Measurements from ENCODE around the gene FITM2. TPM values are rescaled to one million over a fixed set of nuclear protein-coding genes. Genes with fewer than 3 reads are reported as not detected.
"Not testable (repeated sequence)": the region's sequence is repeated elsewhere in the genome, so short reads cannot be mapped to it uniquely, and the experiment has no call there.

Gene FITM2, protein sequence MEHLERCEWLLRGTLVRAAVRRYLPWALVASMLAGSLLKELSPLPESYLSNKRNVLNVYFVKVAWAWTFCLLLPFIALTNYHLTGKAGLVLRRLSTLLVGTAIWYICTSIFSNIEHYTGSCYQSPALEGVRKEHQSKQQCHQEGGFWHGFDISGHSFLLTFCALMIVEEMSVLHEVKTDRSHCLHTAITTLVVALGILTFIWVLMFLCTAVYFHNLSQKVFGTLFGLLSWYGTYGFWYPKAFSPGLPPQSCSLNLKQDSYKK
- polyA plus RNA-seq (ENCODE audit: insufficient read length in 10 of 10) = 1 to 10 TPM; 6.2 to 8.8 (median 7.5) TPM
- long read RNA-seq, donor 1 = 0 reads
- long read RNA-seq, donor 2, full-length matches to known transcripts = 1 of 1 reads
- long read RNA-seq, donor 2, partial matches to known transcripts = 0 of 1 reads
- long read RNA-seq, donor 2, other reads (novel, unspliced or antisense) = 0 of 1 reads
- long read RNA-seq, donor 3 = 0 reads
- long read RNA-seq, donor 4, full-length matches to known transcripts = 2 of 2 reads
- long read RNA-seq, donor 4, partial matches to known transcripts = 0 of 2 reads
- long read RNA-seq, donor 4, other reads (novel, unspliced or antisense) = 0 of 2 reads
- long read RNA-seq, donor 5, full-length matches to known transcripts = 2 of 2 reads
- long read RNA-seq, donor 5, partial matches to known transcripts = 0 of 2 reads
- long read RNA-seq, donor 5, other reads (novel, unspliced or antisense) = 0 of 2 reads
- long read RNA-seq, donor 6, full-length matches to known transcripts = 3 of 3 reads
- long read RNA-seq, donor 6, partial matches to known transcripts = 0 of 3 reads
- long read RNA-seq, donor 6, other reads (novel, unspliced or antisense) = 0 of 3 reads
- long read RNA-seq, donor 7 = 0 reads
- long read RNA-seq, donor 8, full-length matches to known transcripts = 1 of 1 reads
- long read RNA-seq, donor 8, partial matches to known transcripts = 0 of 1 reads
- long read RNA-seq, donor 8, other reads (novel, unspliced or antisense) = 0 of 1 reads
- long read RNA-seq, donor 9, full-length matches to known transcripts = 1 of 1 reads
- long read RNA-seq, donor 9, partial matches to known transcripts = 0 of 1 reads
- long read RNA-seq, donor 9, other reads (novel, unspliced or antisense) = 0 of 1 reads

DNA sequence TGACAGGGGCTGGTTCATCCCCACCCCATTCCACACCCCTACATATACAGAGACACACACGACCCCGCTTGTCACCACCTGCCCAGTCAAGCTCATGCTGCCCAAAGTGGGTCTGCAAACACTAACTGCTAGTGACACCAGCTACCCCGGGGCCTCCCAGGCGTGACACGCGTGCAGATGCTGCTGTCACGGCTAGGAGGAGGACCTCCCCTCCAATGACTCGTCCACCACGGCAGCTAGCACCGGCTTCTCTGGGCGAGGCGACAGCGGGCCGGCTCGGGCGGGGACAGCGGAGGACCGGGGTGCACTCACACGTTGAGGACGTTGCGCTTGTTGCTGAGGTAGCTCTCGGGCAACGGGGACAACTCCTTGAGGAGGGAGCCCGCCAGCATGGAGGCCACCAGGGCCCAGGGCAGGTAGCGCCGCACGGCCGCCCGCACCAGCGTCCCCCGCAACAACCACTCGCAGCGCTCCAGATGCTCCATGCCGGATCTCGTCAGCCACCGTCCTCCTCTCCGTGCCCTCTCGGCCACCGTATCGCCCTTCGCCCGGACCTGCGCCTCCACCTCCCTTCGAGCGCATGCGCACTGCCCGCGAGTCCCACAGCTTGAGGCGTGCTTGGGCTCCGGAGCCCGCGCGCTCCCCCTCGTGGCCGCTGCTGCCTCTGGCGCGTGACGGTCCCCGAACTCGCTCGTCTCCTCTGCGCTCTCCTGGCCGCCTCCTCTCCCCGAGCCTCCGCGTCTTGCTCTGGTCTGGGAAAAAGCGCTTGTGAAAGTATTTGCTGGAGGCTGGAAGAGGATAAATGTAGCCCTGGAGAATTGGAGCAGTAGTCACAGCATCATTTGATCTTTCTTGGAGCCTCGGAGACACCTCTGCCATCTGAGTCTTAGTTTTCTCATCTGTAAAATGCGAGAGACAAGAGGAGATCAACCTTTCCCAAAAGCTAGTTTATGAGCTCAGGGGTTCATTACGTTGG is at the start of gene FITM2:
Gene FITM2 (minus strand): TSS at position 539 of the 976 bp plus-strand sequence. CDS start 54 bp downstream, at position 485.
- DNase-seq = peak; percentile 97 to 99 (median 99)

DNA sequence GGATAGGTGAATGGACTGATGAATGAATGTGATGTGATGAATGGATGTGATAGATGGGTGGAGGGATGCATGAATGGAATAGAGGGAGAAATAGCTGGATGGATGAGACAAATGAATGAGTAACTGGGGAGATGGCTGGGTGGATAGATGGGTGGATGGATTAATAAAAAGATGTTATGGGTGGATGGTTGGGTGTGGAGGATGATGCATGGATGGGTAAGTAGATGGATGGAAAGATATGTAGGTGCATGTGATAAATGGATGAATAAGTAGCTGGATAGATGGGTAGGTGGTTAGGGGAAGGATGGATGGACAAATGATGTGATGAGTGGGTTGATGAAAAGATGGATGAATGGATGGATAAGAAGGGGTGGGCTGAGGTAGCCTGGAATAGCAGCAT is 49.2 kb upstream of the FITM2 start:
- no peak for DNase-seq

DNA sequence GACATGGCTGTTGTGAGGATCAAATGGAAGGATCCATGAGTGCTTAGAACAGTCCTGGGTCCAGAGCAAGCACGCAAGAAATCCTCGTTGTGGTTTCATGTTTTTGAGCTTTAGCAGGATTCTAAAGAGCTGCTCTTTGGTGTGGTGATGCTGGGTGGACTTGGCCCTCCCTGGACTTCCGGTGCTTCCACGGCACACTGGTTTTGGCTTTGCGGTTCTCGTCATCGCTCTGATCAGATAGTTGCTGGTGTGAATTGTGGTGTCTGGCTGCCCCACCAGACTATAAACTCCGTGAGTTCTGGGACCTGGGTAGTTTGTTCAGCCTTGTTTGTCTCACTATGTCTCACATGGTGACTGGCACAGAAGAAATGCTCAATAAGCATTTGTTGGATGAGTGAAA is 47.8 kb upstream of the FITM2 start:
- DNase-seq = no peak

DNA sequence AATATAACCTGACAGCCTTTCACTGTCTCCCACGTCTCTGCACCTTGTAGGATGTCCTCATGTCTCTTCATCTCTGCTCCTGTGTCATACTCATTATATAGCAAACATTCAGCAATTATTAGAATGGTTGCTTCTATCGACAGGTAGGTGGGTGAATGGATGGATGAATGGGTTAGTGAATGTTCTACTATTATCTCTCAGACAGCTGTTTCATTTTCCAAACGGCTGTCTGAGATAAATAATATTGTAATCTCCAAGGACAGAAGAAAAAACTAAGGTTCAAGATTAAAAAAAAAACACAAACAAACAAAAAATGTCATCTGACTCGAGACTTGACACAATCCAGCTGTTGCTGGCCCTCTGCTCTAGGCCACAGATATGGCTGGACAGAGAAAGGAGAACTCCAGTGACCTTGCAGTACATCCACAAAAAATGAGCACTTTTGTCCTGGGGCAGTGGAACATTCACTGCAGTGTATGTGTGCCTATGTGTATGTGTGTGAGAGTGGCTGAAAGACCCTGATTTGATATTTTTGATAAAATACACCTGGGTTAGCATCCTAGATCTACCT is 46.6 kb upstream of the FITM2 start:
- no peak for DNase-seq

DNA sequence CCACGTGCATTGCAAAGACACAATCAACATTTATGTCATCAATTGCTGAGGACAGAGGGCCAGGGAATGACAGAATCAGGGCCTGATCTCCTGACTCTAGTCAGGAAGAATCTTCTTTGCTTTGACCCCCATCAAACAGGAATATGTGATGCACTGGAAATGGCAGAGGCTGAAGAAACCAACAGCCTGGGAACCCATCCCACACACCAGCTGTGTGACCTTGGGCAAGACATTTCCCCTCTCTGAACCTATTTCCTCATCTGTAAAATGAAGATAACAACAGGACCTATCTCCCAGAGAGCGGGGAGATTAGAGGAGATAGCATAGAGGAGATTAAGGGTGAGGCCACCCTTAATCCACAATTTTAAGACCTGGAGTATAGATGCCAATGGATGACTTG is 46.0 kb upstream of the FITM2 start:
- DNase-seq = no peak

DNA sequence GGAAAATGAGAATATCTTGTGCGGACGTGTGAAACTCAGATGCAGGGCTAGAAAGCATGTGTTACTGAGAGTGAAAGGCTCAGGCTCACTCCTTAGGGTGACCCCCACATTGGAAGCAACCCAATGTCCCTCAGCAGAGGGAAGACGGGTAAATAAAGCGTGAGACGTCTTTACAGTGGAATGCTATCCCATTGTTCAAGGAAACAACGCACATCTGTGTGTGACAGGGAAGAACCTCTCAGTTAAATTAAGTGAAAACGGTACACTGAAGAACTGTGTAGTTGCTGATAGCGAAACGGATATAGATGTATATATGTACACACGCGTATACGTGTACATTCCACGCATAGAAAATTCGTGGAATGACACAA is 45.3 kb upstream of the FITM2 start:
- DNase-seq = no peak

DNA sequence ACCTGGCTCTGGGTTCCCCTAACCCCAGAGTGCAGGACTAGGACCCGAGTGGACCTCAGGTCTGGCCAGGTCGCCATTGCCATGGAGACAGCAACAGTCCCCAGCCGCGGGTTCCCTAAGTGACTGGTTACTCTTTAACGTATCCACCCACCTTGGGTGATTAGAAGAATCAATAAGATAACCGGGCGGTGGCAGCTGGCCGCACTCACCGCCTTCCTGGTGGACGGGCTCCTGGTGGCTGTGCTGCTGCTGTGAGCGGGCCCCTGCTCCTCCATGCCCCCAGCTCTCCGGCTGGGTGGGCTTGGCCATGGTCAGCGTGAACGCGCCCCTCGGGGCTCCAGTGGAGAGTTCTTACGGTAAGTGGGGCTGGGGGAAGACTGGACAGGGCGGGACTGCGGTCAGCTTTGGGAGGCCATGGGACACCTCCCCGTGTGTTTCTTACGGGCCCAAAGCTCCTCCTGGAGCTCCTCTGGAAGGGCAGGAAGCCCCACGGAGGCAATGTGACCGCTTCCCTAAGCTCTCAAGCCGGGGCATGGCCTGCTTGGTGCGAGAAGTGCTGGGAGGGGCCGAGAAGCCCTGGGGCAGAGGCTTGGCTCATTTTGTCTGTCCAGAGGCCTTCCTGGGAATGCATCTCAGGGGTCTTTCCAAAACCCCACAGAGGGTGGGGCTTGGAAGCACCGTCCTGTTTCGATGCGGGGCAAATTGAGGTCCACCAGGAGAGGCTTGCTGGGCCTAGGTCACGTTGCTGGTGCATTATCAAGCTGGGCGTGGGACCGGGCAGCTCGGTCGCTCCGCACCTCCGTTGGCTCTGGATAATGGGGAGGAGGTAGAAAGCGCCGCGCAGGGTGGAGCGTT is 44.7 kb upstream of the FITM2 start, which contains the start of gene HNF4A:
Gene HNF4A (plus strand): TSS at position 202 of the 855 bp plus-strand sequence. CDS start 106 bp downstream, at position 308.
- DNase-seq = no peak

DNA sequence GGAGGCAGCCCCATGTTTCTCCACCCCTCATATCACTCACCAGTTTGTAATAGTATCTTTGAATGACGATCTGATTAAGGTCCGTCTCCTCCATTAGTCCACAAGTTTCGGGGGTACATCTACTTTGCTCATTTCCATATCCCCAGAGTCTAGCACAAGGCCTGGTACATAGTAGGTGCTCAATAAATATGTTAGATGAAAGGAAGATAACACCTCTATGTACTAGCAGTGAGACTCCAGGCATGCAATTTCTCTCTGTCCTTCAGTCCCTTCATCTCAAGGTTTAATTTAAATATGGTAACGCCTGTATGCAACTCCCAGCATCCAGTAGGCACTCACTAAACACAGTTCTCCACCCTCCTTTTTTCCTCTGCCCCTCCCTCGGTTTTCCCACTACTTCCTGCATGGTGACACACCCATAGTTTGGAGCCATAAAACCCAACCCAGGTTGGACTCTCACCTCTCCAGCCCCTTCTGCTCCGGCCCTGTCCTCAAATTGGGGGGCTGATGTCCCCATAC is 44.0 kb upstream of the FITM2 start:
- DNase-seq = no peak

DNA sequence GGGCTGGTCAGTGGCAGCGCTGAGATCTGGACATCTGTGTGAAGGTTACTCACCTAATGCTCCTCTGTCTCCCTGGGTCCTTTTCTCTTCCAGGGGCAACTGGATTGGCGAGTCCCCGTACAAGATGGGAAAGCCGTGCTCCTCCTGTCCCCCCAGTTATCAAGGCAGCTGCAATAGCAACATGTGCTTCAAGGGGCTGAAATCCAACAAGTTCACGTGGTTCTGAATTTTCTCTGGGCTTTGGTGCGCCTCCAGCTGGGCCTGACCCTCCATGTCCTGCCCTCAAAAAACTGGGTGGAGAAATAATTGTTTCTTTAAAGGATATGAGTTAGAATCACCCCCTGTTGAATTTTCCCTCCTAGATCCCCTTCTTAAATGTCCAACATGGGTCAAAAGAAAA is 39.6 kb upstream of the FITM2 start:
- no peak for DNase-seq

DNA sequence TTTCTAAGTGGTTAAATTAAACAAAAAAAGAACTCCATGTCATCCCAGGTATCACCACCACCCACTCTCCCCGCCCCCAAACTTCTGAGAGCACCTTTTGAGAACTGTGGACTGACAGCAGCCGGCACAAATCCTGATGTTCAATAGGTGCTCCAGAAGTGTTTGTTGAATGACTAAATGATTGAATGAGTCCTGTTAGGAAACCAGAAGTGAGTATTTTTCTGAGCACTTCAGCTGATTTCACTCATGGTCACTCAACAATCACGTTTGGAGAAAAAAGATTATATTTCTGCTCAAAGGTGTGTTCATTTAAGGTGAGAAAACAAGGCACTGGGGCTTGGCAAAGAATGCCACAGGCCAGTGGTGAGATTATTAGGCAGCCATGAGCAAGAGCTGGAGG is 38.3 kb upstream of the FITM2 start:
- no peak for DNase-seq

DNA sequence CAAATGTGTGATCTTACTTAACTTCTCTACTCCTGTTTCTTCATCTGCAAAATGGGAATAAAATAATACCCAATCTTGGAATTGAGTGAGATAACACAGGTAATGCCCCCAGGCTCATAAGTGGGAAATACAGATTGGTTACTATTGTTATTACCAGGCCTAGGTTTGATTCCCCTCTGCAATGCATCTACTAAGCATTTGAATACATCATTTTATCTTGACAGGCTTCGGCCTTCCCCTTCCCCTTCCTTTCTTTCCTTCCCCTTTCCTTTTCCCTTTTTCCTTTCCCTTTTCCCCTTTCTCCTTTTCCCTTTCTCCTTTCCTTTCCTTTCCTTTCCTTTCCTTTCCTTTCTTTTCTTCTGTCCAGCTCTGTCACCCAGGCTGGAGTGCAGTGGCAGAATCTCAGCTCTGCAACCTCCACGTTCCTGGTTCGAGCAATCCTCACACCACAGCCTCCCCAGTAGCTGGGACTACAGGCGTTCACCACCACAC is 37.2 kb upstream of the FITM2 start:
- no peak for DNase-seq

DNA sequence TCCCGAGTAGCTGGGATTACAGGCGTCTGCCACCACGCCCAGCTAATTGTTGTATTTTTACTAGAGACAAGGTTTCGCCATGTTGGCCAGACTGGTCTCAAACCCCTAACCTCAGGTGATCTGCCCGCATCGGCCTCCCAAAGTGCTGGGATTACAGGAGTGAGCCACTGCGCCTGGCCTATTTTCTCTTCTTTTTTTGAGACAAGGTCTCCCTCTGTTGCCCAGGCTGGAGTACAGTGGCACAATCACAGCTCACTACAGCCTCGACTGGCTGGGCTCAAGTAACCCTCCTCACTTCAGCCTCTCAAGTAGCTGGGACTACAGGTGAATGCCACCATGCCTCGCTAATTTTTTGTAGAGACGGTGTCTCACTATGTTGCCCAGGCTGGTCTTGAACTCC is 34.9 kb upstream of the FITM2 start:
- DNase-seq = not testable (repeated sequence)

DNA sequence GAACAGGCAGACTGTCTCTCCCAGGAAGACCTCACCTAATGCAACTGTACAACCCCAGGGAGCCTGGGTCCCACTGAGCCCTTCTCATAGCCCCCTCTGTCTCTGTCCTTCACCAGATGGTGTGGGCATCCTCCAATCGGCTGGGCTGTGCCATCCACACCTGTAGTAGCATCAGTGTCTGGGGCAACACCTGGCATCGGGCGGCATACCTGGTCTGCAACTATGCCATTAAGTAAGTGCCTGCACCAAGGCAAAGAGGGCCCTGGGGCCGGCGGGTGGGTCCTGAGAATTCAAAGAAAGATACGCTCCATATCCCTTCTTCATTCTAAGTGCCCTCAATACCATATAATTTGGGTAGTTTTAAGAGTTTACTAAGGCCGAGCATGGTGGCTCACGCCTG is 34.1 kb upstream of the FITM2 start:
- DNase-seq = no peak

DNA sequence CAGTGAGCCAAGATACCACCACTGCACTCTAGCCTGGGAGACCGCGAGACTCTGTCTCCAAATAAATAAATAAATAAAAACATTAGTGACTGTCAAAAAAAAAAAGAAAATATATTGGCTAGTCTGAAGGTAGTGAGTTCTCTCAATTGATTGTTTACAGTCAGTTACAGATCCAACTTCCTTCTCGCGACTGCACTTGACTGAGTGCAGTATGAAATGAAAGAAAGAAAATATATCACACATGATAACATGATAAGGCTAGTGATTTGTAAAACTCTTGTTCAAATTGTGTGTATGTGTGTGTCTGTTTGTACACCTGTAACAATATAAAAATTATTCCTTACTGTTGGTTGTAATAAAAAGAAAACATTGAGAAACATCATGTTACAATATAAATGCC is 33.7 kb upstream of the FITM2 start:
- no peak for DNase-seq

DNA sequence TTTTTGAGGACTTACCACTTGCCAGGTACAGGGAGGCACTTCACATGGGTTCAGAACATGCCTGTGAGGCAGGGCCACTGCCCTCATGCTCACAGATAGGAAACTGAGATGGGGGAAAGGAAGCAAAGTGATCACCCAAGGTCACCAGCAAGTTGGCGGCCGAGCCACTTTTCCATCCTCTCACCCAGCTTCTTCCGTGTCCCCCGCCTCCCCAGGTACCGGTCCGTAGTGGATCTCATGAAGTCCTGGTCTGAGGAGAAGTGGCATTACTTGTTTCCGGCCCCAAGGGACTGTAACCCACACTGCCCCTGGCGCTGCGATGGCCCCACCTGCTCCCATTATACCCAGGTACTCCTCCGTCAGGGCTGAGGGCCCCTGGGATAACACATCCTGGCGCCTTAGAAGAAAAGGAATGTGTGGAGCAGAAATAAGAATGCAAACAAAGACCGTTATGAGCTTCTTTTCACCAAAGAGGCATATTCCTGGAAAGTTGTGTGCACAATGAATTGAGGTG is 32.2 kb upstream of the FITM2 start:
- no peak for DNase-seq

DNA sequence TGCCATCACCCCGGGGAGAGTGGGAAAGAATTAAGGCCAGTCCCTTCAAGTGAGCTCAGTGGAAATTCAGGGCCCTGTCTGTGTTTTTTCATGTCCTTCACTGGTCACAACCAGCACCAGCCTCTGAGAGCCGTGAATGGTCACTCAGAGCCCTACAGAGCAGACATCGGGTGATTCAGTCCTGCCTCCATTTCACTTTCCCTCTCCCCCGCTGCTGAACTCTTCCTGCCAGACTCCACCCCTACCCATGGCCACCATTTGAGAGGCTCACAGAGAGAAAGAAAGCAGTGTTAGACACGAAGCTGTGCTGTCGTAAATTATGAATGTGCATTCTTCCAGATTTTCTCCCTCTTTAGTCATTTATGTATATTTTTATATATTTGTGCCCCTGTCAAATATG is 31.2 kb upstream of the FITM2 start:
- DNase-seq = peak in 1 of 3 donors; percentile 17

DNA sequence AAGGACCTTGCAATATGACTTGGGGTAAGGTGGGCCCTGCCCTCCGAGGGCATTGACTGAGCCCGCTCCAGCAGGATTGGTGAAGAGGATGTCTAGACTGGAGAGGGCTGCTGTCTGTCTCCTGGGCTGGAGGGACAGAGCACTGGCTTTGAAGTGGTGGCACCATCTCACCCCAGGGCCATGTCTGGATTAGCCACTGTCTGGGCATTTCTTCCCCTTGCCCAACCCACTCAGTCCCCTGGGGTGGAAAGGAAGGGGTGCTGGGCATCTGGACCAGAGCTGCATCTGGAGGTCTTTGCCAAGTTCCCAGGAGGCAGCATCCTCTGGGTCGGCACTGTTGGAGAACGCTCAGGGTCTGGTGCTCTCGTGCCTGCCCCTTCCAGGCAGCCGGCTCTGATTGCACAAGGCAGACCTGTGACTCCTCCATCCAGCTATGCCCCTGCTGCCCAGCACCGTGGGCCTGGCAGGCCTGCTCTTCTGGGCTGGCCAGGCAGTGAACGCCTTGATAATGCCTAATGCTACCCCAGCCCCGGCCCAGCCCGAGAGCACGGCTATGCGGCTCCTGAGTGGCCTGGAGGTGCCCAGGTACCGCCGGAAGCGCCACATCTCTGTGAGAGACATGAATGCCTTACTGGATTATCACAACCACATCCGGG is 25.9 kb upstream of the FITM2 start, which contains the start of gene R3HDML:
Gene R3HDML (plus strand): TSS at position 319 of the 656 bp plus-strand sequence. CDS start 115 bp downstream, at position 434.
- DNase-seq = no peak

DNA sequence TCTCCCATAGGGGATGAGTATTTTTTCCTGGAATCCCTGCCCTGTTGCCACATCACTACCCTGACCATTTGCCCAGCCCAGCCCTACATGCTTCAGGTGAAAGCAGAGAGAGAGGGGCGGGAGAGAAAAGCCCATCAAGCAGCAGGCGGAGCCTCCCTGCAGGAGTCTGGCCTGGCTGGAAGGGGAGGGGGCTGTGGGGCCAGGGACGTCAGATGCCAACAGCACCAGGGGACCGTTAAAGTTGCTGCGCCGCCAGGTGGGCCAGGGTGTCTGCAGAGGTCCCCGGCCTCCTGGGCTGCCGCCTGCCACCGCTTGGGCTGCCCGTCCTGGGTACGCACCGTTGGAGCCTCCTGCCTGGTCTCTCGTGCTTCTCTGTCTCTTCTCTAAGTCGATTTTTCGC is 25.1 kb upstream of the FITM2 start:
- DNase-seq = no peak
